Fibroblast of mammary gland (primary cell): ENCODE measurements around the gene PVR.

ENCODE experiments used
- DNase-seq: peaks from one replicate; pipeline ENCODE4 v3.0.0-alpha.2; 2010; ENCODE audit warnings: low read depth
- H3K4me3 ChIP-seq: 2 replicates; pipeline ENCODE4 v1.5.1; 2011; ENCODE audit warnings: low read depth, mild to moderate bottlenecking, low read length, moderate library complexity; ENCODE audit not compliant: control insufficient read depth
- CTCF ChIP-seq: conservative IDR thresholded peaks from 2 replicates; pipeline ENCODE4 v1.5.1; 2011; ENCODE audit warnings: low read depth, low read length, inconsistent platforms; ENCODE audit not compliant: control insufficient read depth, insufficient read depth

Gene PVR

DNA sequence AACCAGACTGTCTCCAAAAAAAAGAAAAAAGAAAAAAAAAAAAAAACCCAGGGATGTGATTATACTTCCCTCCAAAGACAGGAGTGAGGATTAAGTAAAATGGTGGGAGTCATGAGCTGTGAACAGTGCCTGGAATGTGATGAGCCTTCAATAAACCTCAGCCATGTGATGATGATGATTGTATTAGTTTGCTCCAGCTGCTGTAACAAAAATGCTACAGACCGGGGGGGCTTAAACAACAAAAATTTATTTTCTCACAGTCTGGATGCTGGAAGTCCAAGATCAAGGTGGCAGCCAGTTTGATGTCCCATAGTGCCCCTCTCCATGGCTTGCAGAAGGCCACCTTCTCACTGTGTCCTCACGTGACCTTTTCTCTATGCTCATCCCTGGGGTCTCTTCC, 8.9 kb upstream of the PVR start:
- DNase-seq: no peak
- no peak for TF ChIP-seq CTCF

DNA sequence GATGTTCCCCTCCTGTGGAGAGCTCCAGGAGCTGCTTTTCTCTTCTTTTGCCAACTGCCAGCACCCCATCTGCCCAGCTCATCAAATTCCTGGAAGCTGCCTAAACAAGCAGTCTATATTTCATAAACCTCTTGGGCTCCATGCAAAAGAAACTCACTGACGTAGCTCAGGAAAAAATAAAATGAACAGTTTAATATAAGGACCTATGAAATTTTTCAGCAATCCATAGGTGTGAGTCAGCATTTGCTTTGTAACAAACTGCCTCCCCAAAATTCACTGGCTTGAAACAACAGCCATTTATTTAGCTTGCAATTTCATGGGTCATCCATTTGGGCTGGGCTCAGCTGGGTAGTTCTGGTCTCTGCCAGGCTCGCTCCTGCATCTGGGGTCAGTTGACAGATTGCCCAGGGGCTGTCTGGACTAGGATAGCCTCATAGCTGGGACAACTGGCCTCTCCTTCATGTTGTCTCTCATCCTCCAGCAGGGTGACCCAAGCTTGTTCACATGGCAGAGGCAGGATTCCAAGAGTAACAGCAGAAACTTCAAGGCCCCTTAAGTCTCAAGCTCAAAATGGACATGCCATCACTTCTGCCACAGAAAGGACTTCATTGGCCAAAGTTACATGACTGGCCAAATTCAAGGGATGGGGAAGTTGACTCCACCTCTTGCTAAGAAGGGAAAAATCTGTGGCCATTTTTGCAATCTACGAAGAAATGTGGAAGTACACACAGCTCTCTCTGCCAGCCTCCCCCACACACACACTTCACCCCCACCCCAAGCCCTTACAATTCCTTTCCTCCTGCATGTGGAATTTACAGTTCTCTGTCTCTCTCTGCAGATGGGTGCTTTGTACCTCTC, 7.9 kb upstream of the PVR start:
- DNase-seq: peak; percentile 33
- H3K4me3 ChIP-seq: no peak overlapping the region
- TF ChIP-seq CTCF: no peak

More for the DNA sequence above, 8.9 kb upstream of the PVR start:
- H3K4me3 ChIP-seq: no peak overlapping the region

- DNase-seq: no peak
- no peak overlapping the region for H3K4me3 ChIP-seq
- TF ChIP-seq CTCF: no peak
Measured at GRCh38 chr19:44636439-44637389, 7.0 kb upstream of the PVR start.

DNA sequence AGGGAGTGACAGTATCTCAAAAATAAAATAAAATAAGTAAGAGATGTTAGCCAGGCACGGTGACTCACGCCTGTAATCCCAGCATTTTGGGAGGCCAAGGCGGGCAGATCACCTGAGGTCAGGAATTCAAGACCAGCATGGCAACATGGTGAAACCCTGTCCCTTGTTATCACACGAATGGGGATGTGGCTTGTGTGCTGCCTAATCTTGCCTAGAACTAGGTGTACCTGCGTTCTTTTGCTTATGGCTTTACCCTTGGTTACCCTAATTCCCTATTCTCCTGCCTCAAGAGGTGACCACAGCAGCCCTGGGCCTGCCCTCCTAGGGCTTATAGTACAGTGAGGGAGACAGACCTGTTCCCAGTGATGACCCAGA, 6.3 kb upstream of the PVR start:
- H3K4me3 ChIP-seq: no peak overlapping the region
- TF ChIP-seq CTCF: no peak
- DNase-seq: no peak

DNA sequence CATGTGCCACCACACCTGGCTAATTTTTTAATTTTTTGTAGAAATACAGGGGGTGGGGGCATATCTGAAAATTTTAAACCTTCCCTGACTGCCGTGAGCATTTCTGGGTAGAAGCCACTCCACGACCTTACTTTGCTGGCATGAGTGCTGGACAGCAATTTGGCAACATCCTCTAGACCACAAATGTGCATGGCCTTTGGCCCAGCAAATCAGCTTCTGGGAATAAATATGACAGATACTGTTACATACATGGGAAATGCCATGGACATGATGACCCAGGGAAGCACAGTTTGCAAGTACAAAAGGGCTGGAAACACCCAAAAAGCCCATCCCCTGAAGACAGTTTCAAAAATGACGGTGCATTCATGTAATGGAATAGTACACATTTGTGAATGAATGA, 3.2 kb upstream of the PVR start:
- H3K4me3 ChIP-seq: no peak overlapping the region
- peak; percentile 81 for DNase-seq
- no peak for TF ChIP-seq CTCF

DNA sequence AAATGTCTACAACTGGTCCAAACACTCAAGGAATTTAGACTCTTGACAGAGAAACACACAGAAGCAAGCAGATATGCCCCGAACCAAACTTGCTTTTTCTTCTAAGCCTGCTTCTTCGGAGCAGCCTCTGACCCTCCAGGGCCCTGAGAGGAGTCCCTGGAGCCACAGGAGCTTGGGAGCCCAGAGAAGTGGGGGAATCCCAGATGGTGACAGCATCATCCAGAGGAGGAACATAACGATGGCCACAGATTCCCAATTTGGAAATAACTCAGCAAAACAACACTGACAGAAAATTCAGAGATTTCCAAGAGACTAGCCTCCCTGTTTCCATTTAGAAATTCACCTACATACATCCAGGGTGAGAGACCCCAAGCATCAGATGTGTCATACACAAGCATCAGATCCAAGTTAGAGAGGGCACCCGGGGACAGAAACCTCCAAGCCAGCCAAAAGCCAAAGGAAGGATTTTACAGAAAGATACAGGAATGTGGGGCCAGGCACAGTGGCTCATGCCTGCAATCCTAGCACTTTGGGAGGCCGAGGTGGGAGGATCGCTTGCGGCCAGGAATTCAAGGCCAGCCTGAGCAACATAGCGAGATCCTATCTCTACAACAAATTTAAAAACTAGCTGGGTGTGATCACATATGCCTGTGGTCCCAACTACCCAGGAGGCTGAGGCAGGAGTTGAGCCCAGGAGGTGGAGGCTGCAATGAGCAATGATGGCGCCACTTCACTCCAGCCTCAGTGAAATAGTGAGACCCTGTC, 2.0 kb upstream of the PVR start:
- no peak for TF ChIP-seq CTCF
- H3K4me3 ChIP-seq: no peak overlapping the region
- no peak for DNase-seq
